Stimulated activated CD8-positive, alpha-beta memory T cell treated with anti-CD3 and anti-CD28 coated beads, Interleukin-2, amount 100 ng/mL, for 1 hour (primary cell): ENCODE measurements around the gene UGT1A3.
"Not testable (repeated sequence)": the region's sequence is repeated elsewhere in the genome, so short reads cannot be mapped to it uniquely, and the experiment has no call there.

Source experiments
- DNase-seq, 2 donors: peaks; one replicate each; pipeline ENCODE4 v3.0.0-alpha.2; 2020; ENCODE audit warnings: low read depth in 2 of 2

UGT1A3 gene

DNA sequence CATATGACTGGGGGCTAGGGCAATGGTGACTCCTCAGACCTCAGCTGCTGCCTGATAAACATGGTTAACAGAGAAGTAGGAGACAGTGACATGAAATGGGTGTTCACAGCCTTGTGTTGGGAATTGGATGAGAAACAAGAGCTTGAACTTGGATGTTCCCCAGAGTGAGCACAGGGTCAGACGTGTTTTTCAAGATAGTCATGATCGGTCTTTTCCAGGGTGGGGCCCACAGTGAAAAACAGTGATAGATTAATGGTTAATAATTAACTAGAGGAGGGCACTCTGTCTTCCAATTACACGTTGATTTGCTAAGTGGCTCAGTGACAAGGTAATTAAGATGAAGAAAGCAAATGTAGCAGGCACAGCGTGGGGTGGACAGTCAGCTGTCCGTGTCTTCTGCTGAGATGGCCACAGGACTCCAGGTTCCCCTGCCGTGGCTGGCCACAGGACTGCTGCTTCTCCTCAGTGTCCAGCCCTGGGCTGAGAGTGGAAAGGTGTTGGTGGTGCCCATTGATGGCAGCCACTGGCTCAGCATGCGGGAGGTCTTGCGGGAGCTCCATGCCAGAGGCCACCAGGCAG, at the start of gene UGT1A3:
TSS of gene UGT1A3 (plus strand) at position 320 of the 579 bp plus-strand sequence. CDS start at position 405, 85 bp downstream.
- DNase-seq = no peak

DNA sequence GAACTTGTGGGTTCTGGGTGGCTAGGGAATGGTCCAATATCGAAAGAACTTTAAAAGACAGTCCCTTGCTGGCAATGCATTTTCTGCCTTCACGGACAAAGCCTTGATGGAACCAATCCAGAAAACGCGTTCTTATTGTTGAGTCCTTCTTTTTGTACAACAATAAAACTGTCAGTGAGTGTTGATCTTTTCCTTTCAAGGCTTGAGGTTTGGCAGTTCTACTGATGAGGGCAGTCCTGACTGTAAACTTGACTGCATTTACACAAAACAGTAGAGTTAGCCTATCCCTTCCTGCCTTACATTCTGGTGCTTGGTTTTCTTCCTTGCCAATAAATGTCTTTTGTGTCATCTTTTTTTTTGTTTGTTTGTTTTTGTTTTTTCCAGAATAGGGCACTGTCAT, 49.6 kb upstream of the UGT1A3 start:
- no peak for DNase-seq

- DNase-seq = no peak
Observed at GRCh38 chr2:233680361-233681045, 48.3 kb upstream of the UGT1A3 start.

- no peak for DNase-seq
Observed at GRCh38 chr2:233681521-233682099, 47.2 kb upstream of the UGT1A3 start, which contains the start of gene UGT1A7. Gene UGT1A7, plus strand, starts transcription at chr2:233681901. Its CDS starts 37 bp downstream, at chr2:233681938.

- no peak for DNase-seq
Observed at GRCh38 chr2:233684640-233685039, 44.2 kb upstream of the UGT1A3 start.

DNA sequence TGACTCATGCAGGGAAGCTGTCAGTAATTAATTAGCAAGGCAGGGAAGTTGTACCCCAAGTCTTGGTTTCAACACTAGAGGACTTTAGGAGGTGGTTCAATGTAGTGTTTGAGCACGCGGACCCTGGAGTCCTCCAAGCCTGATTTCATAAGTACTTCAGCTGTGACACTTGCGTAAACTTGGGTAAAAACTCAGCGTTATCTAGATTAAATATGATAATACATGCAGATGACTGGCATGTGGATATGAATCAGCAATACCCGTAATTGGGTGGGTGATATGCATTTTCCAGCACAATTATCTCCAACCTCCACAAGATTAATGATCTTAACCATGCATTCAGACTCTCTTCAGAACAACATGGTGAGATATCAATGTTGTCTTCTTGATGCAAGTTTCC, 41.9 kb upstream of the UGT1A3 start:
- no peak for DNase-seq

DNA sequence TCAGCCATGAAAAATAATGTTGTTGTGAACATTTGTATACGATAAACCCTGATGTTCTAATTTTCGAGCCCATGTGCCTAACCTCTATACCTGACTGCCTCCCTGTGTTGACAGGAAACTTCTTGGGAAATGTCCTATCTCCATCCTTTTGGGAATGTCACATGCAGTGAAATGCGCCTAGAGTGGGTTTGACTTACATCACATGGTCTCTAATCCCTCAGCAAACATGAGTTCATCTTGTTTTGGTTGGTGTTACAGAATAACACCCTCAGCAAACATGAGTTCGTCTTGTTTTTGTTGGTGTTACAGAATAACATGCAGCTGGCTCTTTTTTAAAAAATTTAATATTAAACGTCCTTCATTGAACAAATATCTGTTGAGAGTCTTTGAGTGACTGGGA, 40.5 kb upstream of the UGT1A3 start:
- DNase-seq = no peak

GRCh38 chr2:233689031-233689430, 39.8 kb upstream of the UGT1A3 start:
- DNase-seq = no peak

DNA sequence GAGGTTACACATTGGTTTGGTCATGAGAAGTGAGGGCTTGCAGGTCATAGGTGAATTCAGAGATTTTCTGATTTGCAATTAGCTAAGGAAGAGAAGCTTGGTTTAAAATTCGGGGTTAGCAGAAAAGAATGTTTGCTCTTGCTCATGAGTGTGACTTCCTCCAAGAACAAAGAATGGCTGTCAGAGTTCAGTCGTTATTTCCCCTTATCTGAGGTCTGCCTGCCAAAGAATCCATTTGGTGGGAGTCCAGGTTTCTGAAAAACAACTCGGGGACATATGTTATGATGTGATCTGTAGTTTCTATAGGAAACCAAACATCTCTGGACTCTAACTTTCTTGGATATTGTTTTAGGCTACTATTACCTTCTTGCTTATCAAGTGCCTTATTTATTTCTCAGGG, 39.3 kb upstream of the UGT1A3 start:
- no peak for DNase-seq

DNA sequence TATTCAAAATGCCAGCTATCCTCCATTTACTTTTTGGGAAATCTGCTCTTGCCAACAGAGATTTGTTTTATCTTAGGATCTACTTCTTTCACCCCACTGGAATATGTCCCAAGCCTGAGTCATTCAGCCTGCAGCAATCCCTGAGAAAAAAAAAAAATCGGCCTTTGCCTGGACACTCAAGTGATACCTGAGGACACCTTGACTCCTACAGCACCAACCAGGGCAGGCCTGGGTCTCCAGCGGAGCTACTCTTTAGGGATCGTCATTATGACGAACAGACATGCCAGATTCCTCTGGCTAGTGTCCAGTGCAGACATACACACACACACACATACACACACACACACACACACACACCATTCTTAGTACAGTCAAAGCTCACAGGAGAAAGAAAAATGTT, 38.4 kb upstream of the UGT1A3 start:
- DNase-seq = no peak

GRCh38 chr2:233691443-233692433, 37.1 kb upstream of the UGT1A3 start:
- no peak for DNase-seq

- no peak for DNase-seq
Observed at GRCh38 chr2:233692648-233693047, 36.2 kb upstream of the UGT1A3 start, which contains the start of gene UGT1A6. Gene UGT1A6, plus strand, starts transcription at chr2:233692890. Its CDS starts 115 bp downstream, at chr2:233693005.

DNA sequence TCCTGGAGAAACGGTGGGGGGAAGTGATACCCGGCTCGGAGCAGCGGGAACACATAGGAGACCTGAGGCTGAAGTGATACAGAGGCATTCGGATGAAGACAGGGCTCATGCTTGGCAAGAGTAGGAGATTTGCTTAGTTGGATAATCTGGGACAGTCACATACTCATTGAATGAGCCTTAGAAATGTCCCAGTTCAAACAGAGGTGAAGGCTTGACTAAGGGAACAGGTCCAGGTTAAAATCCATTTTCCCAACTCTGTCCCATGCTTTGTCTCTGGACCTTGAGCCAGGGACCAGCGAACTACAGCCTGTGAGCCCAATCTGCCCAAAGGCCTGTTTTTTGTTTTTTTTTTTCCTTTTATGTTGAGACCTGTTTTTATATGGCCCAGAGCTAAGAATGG, 34.9 kb upstream of the UGT1A3 start:
- no peak for DNase-seq

DNA sequence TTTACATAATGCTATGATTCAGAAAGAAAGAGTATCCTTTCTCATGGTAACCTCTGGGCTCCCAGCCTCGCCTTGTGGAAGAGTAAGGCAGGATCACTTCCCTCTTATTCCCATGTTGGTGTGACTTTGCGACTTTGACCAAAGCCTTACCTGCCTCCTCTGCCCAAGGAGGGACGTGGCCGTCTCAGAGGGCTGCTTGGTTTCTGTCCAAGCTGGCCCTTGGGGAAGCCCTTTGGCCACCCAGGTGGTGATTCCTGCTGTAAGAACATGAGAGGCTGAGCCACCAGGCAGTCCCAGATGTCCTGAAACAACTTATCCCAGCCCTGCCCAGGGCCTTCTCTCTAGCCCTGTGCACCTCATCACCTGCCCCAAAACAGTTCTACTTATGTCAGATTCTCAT, 30.1 kb upstream of the UGT1A3 start:
- no peak for DNase-seq

DNA sequence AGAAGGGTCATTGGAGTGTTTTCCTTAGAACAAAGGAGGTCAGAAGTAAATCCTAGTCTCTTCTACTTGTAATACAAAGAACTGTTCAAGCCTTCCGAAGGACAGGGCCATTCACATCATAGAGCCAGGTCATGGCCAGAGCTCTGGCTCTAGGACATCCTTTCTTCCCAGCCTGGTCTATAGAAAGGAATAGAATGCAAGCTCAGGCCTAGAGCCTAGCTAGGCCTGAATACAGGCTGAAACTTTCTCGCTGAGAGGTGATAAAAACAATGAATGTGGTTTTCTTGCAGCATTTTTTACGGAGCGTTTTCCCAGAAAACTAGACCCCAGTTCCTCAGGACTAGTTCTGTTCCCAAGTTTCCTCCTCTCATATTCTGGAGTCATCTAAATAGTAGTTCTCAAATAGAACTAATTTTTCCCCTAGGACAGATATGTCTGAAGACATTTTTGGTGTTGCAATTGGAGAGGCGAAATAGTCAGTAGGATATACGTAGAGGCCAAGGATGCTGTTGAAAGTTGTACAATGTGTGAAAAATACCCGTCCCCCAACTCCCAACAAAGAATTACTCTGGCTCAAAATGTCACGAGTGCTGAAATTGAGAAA, 29.3 kb upstream of the UGT1A3 start:
- DNase-seq = no peak

DNA sequence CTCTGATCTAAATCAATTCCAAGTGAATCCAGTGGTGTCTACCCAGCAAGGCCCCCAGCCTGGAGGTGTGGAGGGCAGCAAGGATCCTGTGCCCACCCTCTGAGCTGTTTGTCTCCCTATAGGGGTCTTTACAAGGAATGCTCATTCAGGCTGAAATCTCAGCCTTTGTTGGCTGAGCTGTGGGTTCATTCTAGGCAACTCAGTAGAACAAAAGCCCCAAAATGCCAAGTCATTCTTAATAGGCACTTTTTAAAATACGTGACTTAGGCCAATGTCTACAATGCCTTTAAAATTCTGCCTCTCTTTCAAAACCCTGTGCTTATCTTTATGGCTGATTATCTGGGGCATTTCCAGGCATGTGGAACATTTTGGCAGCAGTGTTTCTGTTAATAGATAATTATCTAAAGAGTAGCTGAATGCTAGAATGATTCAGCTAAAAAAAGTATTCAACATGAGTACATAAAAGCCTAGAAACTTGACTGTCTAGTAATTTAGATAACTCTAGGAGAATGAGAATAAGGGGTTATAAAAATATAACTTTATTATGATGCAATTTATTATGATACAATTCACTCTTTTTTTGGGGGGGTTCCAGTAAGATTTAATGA, 28.7 kb upstream of the UGT1A3 start:
- DNase-seq = no peak

DNA sequence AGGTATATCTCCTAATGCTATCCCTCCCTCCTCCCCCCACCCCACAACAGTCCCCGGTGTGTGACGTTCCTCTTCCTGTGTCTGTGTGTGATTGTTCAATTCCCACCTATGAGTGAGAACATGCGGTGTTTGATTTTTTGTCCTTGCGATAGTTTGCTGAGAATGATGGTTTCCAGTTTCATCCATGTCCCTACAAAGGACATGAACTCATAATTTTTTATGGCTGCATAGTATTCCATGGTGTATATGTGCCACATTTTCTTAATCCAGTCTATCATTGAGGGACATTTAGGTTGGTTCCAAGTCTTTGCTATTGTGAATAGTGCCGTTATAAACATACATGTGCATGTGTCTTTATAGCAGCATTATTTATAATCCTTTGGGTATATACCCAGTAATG, 28.0 kb upstream of the UGT1A3 start:
- DNase-seq = not testable (repeated sequence)

GRCh38 chr2:233702238-233702637, 26.6 kb upstream of the UGT1A3 start:
- DNase-seq = no peak

GRCh38 chr2:233705911-233706506, 22.8 kb upstream of the UGT1A3 start:
- no peak for DNase-seq

GRCh38 chr2:233706720-233707119, 22.1 kb upstream of the UGT1A3 start:
- no peak for DNase-seq
